Caco-2 (cell line): ENCODE measurements around the gene GNL3L. TPM values are rescaled to one million over a fixed set of nuclear protein-coding genes. Genes with fewer than 3 reads are reported as not detected.

ENCODE experiments used
- BruUV-seq: library from RNA; stranded (reverse); fragments of 400-500 nt; replicated peaks from 2 replicates; lab custom pipeline; 2021; lab: Mats Ljungman, UMichigan
- CTCF ChIA-PET: fragments of 300-600 bp; sonication (Branson Sonifier 250); formaldehyde crosslinking; loops from one replicate; lab custom pipeline; 2022; ENCODE audit warnings: antibody characterized with exemption; lab: Charles Lee
- POLR2A ChIA-PET: fragments of 300-600 bp; sonication (Branson Sonifier 250); formaldehyde crosslinking; loops from one replicate; lab custom pipeline; 2022; ENCODE audit warnings: antibody characterized with exemption; lab: Charles Lee
- DNase-seq, 2 experiments: peaks; one replicate each; pipeline versions ENCODE4 v3.0.0 to v3.0.0-alpha.2; 2020 to 2022
- H3K27me3 ChIP-seq: replicated peaks from 2 replicates; pipeline ENCODE4 v1.6.0; 2011; ENCODE audit warnings: low read length; ENCODE audit not compliant: control insufficient read depth, insufficient read depth
- H3K36me3 ChIP-seq: 2 replicates; pipeline ENCODE4 v1.5.1; 2011; ENCODE audit warnings: low read length; ENCODE audit not compliant: control insufficient read depth, insufficient read depth
- H3K4me1 ChIP-seq: fragments of 250-450 bp; sonication (Bioruptor Pico); 2 replicates; pipeline ENCODE4 v1.5.1; 2020; ENCODE audit warnings: mild to moderate bottlenecking
- H3K4me3 ChIP-seq: 2 replicates; pipeline ENCODE4 v1.5.1; 2011; ENCODE audit warnings: low read depth, mild to moderate bottlenecking, control low read depth, low read length
- H3K9me3 ChIP-seq: fragments of 250-450 bp; sonication (Bioruptor Pico); 2 replicates; pipeline ENCODE4 v1.5.1; 2020; ENCODE audit warnings: mild to moderate bottlenecking, moderate library complexity
- H3K27ac Mint-ChIP-seq: one replicate; pipeline ENCODE4 v1.8.0; 2022; ENCODE audit warnings: mixed read lengths; ENCODE audit not compliant: unreplicated experiment
- H3K27me3 Mint-ChIP-seq: one replicate; pipeline ENCODE4 v1.8.0; 2022; ENCODE audit warnings: mixed read lengths; ENCODE audit not compliant: insufficient read depth, unreplicated experiment
- H3K36me3 Mint-ChIP-seq: one replicate; pipeline ENCODE4 v1.8.0; 2022; ENCODE audit warnings: mild to moderate bottlenecking, mixed read lengths; ENCODE audit not compliant: insufficient read depth, unreplicated experiment
- H3K4me1 Mint-ChIP-seq: one replicate; pipeline ENCODE4 v1.8.0; 2022; ENCODE audit warnings: low read depth, mixed read lengths; ENCODE audit not compliant: unreplicated experiment
- H3K4me3 Mint-ChIP-seq: one replicate; pipeline ENCODE4 v1.8.0; 2022; ENCODE audit warnings: mild to moderate bottlenecking, moderate library complexity, mixed read lengths; ENCODE audit not compliant: unreplicated experiment
- H3K9me3 Mint-ChIP-seq: one replicate; pipeline ENCODE4 v1.8.0; 2022; ENCODE audit warnings: mixed read lengths; ENCODE audit not compliant: unreplicated experiment
- CTCF ChIP-seq, 2 experiments: fragments of 200-600 bp in 1 of 2; IDR thresholded peaks; 1 replicate in 1 of 2; 2 replicates in 1 of 2; pipeline versions ENCODE4 v1.5.1 to v1.8.0; 2011 to 2022; ENCODE audit warnings: antibody characterized with exemption in 1 of 2, control low read depth in 1 of 2, inconsistent platforms in 1 of 2, low read depth in 1 of 2, low read length in 1 of 2, mild to moderate bottlenecking in 1 of 2, moderate library complexity in 1 of 2; ENCODE audit not compliant: insufficient read depth in 1 of 2, severe bottlenecking in 1 of 2, unreplicated experiment in 1 of 2
- intact Hi-C: fragments of 100-400 bp; cut with micrococcal nuclease; formaldehyde crosslinking; loops from one replicate; pipeline ENCODE4 v1.10.0; 2022; ENCODE audit not compliant: unreplicated experiment
- total RNA-seq: library from RNA; stranded (reverse); gene quantifications from 2 replicates; pipeline ENCODE4 v1.2.3, GENCODE V29; 2022

Gene GNL3L
- total RNA-seq, 1 experiment from 2014 or later, result 61.0 TPM

- H3K27me3 ChIP-seq, result no peaks in the 10 kb centered on the region
- peak within 1 kb of the TSS; percentile 16 for H3K27ac Mint-ChIP-seq
- POLR2A ChIA-PET, result interaction anchor here (0.5 kb wide), 1 partner anchor 405 kb away, joined by 3 read pairs; no protein-coding TSS in a partner anchor
- intact Hi-C loops, result no loop called here
- H3K9me3 ChIP-seq, result no peaks in the 10 kb centered on the region
- peak within 1 kb of the TSS; percentile 52 for H3K4me3 ChIP-seq
- H3K4me1 Mint-ChIP-seq, result peaks cover 13% of the 10 kb centered on the region
- CTCF ChIA-PET, result no interaction called here
- no peak for TF ChIP-seq CTCF (IDR thresholded peaks at IDR 0.05; ENCODE audit: insufficient read depth in 1 of 2, low read depth in 1 of 2, low read length in 1 of 2, severe bottlenecking in 1 of 2, unreplicated experiment in 1 of 2)
- H3K9me3 Mint-ChIP-seq, result no peaks in the 10 kb centered on the region
- H3K27me3 Mint-ChIP-seq, result peaks cover 5% of the 10 kb centered on the region
- no peaks in the 10 kb centered on the region for H3K4me1 ChIP-seq
- H3K36me3 ChIP-seq, result no peaks in the 10 kb centered on the region
- peak within 1 kb of the TSS; percentile 76 for H3K4me3 Mint-ChIP-seq
- DNase-seq, result peak; percentile 39 to 65
- no TSS peak for BruUV-seq
- no peaks in the 10 kb centered on the region for H3K36me3 Mint-ChIP-seq
Measured at GRCh38 chrX:54495814-54496516, 34.1 kb upstream of the GNL3L start, which contains the start of gene FGD1. Gene FGD1 (minus strand): TSS chrX:54496234. CDS start chrX:54495432, 802 bp downstream.

- Histone ChIP-seq H3K36me3 (no peaks in the 10 kb centered on the region), H3K9me3 (no peaks in the 10 kb centered on the region), H3K27me3 (no peaks in the 10 kb centered on the region), H3K4me3 (peak overlapping the region; percentile 52), H3K4me1 (no peaks in the 10 kb centered on the region)
- TF ChIP-seq CTCF (IDR thresholded peaks at IDR 0.05; ENCODE audit: insufficient read depth in 1 of 2, low read depth in 1 of 2, low read length in 1 of 2, severe bottlenecking in 1 of 2, unreplicated experiment in 1 of 2), result no peak
- DNase-seq, result no peak
- H3K36me3 Mint-ChIP-seq, result no peaks in the 10 kb centered on the region
- H3K9me3 Mint-ChIP-seq, result no peaks in the 10 kb centered on the region
- intact Hi-C loops, result no loop called here
- peak overlapping the region; percentile 16 for H3K27ac Mint-ChIP-seq
- no TSS peak for BruUV-seq
- H3K4me1 Mint-ChIP-seq, result peaks cover 13% of the 10 kb centered on the region
- POLR2A ChIA-PET, result no interaction called here
- H3K4me3 Mint-ChIP-seq, result peak overlapping the region; percentile 76
- peaks cover 5% of the 10 kb centered on the region for H3K27me3 Mint-ChIP-seq
- CTCF ChIA-PET, result no interaction called here
Measured at GRCh38 chrX:54496517-54496852, 33.5 kb upstream of the GNL3L start.

- H3K36me3 ChIP-seq, result no peaks in the 10 kb centered on the region
- Mint-ChIP-seq H3K9me3 (no peaks in the 10 kb centered on the region), H3K27me3 (peaks cover 5% of the 10 kb centered on the region), H3K4me3 (peak overlapping the region; percentile 76), H3K4me1 (peaks cover 13% of the 10 kb centered on the region), H3K36me3 (no peaks in the 10 kb centered on the region), H3K27ac (peak overlapping the region; percentile 16)
- no peak for TF ChIP-seq CTCF (IDR thresholded peaks at IDR 0.05; ENCODE audit: insufficient read depth in 1 of 2, low read depth in 1 of 2, low read length in 1 of 2, severe bottlenecking in 1 of 2, unreplicated experiment in 1 of 2)
- DNase-seq, result no peak
- ChIA-PET CTCF (no interaction called here), POLR2A (no interaction called here)
- no TSS peak for BruUV-seq
- no peaks in the 10 kb centered on the region for H3K27me3 ChIP-seq
- H3K9me3 ChIP-seq, result no peaks in the 10 kb centered on the region
- H3K4me3 ChIP-seq, result no peak overlapping the region
- intact Hi-C loops, result no loop called here
- no peaks in the 10 kb centered on the region for H3K4me1 ChIP-seq
Measured at GRCh38 chrX:54496936-54497335, 33.1 kb upstream of the GNL3L start.
